Adipocyte (in vitro differentiated cells): ENCODE data around the gene CFAP251.

Experiments
- DNase-seq: peaks from one replicate; pipeline ENCODE4 v3.0.0-alpha.2; 2015; ENCODE audit warnings: low read depth
- H3K27me3 ChIP-seq: replicated peaks from 2 replicates; pipeline ENCODE4 v1.7.0; 2013; ENCODE audit warnings: mild to moderate bottlenecking, low read length, moderate library complexity; ENCODE audit not compliant: control insufficient read depth, insufficient read depth
- H3K36me3 ChIP-seq: 2 replicates; pipeline ENCODE4 v1.7.0; 2013; ENCODE audit warnings: low read length, mild to moderate bottlenecking, moderate library complexity; ENCODE audit not compliant: control insufficient read depth, insufficient read depth, severe bottlenecking
- H3K4me1 ChIP-seq: 2 replicates; pipeline ENCODE4 v1.7.0; 2013; ENCODE audit warnings: mild to moderate bottlenecking, low read length, moderate library complexity; ENCODE audit not compliant: control insufficient read depth, insufficient read depth
- H3K4me3 ChIP-seq: 2 replicates; pipeline ENCODE4 v1.7.0; 2013; ENCODE audit warnings: mild to moderate bottlenecking, low read length, moderate library complexity
- H3K9ac ChIP-seq: 2 replicates; pipeline ENCODE4 v1.7.0; 2013; ENCODE audit warnings: mild to moderate bottlenecking, low read length, moderate library complexity
- H3K9me3 ChIP-seq: 2 replicates; pipeline ENCODE4 v1.7.0; 2013; ENCODE audit warnings: mild to moderate bottlenecking, low read length, moderate library complexity; ENCODE audit not compliant: control insufficient read depth

Gene CFAP251

GRCh38 chr12:122026706-122027333 lies 108.4 kb downstream of the CFAP251 start:
- Histone ChIP-seq H3K9me3 (no peaks in the 10 kb centered on the region), H3K27me3 (no peaks in the 10 kb centered on the region), H3K4me1 (peaks cover 13% of the 10 kb centered on the region), H3K4me3 (no peak overlapping the region), H3K9ac (no peak overlapping the region), H3K36me3 (no peaks in the 10 kb centered on the region)
- DNase-seq: no peak

GRCh38 chr12:122028165-122028904 lies 109.9 kb downstream of the CFAP251 start:
- H3K9me3 ChIP-seq: no peaks in the 10 kb centered on the region
- H3K4me1 ChIP-seq: peaks cover 10% of the 10 kb centered on the region
- no peaks in the 10 kb centered on the region for H3K27me3 ChIP-seq
- H3K9ac ChIP-seq: no peak overlapping the region
- H3K4me3 ChIP-seq: no peak overlapping the region
- DNase-seq: no peak
- no peaks in the 10 kb centered on the region for H3K36me3 ChIP-seq

GRCh38 chr12:122028905-122029560 lies 110.6 kb downstream of the CFAP251 start:
- H3K4me3 ChIP-seq: no peak overlapping the region
- no peak overlapping the region for H3K9ac ChIP-seq
- H3K27me3 ChIP-seq: no peaks in the 10 kb centered on the region
- H3K4me1 ChIP-seq: peaks cover 4% of the 10 kb centered on the region
- no peak for DNase-seq
- H3K36me3 ChIP-seq: no peaks in the 10 kb centered on the region
- no peaks in the 10 kb centered on the region for H3K9me3 ChIP-seq

- Histone ChIP-seq H3K4me3 (no peak overlapping the region), H3K27me3 (no peaks in the 10 kb centered on the region), H3K4me1 (no peaks in the 10 kb centered on the region), H3K9ac (no peak overlapping the region), H3K36me3 (no peaks in the 10 kb centered on the region), H3K9me3 (no peaks in the 10 kb centered on the region)
- DNase-seq: no peak
Observed at GRCh38 chr12:122029620-122030423, 111.4 kb downstream of the CFAP251 start.

GRCh38 chr12:122030424-122031035 lies 112.1 kb downstream of the CFAP251 start:
- Histone ChIP-seq H3K4me3 (no peak overlapping the region), H3K27me3 (no peaks in the 10 kb centered on the region), H3K36me3 (no peaks in the 10 kb centered on the region), H3K9me3 (no peaks in the 10 kb centered on the region), H3K4me1 (no peaks in the 10 kb centered on the region), H3K9ac (no peak overlapping the region)
- no peak for DNase-seq

GRCh38 chr12:122031342-122032216 lies 113.2 kb downstream of the CFAP251 start:
- no peaks in the 10 kb centered on the region for H3K27me3 ChIP-seq
- DNase-seq: peak; percentile 44
- H3K36me3 ChIP-seq: no peaks in the 10 kb centered on the region
- H3K4me1 ChIP-seq: no peaks in the 10 kb centered on the region
- H3K9me3 ChIP-seq: no peaks in the 10 kb centered on the region
- H3K4me3 ChIP-seq: no peak overlapping the region
- H3K9ac ChIP-seq: no peak overlapping the region

- Histone ChIP-seq H3K4me1 (no peaks in the 10 kb centered on the region), H3K36me3 (no peaks in the 10 kb centered on the region), H3K27me3 (no peaks in the 10 kb centered on the region), H3K9ac (no peak overlapping the region), H3K4me3 (no peak overlapping the region), H3K9me3 (no peaks in the 10 kb centered on the region)
- no peak for DNase-seq
Observed at GRCh38 chr12:122032580-122032979, 114.2 kb downstream of the CFAP251 start.

GRCh38 chr12:122035292-122035691 lies 116.9 kb downstream of the CFAP251 start:
- no peak overlapping the region for H3K4me3 ChIP-seq
- DNase-seq: no peak
- H3K36me3 ChIP-seq: no peaks in the 10 kb centered on the region

GRCh38 chr12:122036153-122036552 lies 117.8 kb downstream of the CFAP251 start:
- no peaks in the 10 kb centered on the region for H3K27me3 ChIP-seq
- H3K36me3 ChIP-seq: no peaks in the 10 kb centered on the region
- no peak overlapping the region for H3K4me3 ChIP-seq
- H3K4me1 ChIP-seq: no peaks in the 10 kb centered on the region
- H3K9ac ChIP-seq: no peak overlapping the region
- no peaks in the 10 kb centered on the region for H3K9me3 ChIP-seq
- DNase-seq: no peak

More at GRCh38 chr12:122035292-122035691, 116.9 kb downstream of the CFAP251 start:
- Histone ChIP-seq H3K9me3 (no peaks in the 10 kb centered on the region), H3K27me3 (no peaks in the 10 kb centered on the region), H3K9ac (no peak overlapping the region), H3K4me1 (no peaks in the 10 kb centered on the region)
